Keratinocyte (primary cell): ENCODE results near the gene EIF2D.

Experiments used
- CTCF ChIP-seq, 3 experiments: IDR thresholded peaks in 1 of 3; conservative IDR thresholded peaks in 1 of 3; optimal IDR thresholded peaks in 1 of 3; 2 replicates in 2 of 3; 3 replicates in 1 of 3; pipeline versions ENCODE3 to v1.5.1; 2011; ENCODE audit warnings: low read length in 3 of 3, mild to moderate bottlenecking in 3 of 3, moderate library complexity in 2 of 3, control low read depth in 1 of 3, inconsistent platforms in 1 of 3; ENCODE audit not compliant: insufficient read depth in 2 of 3; ENCODE audit errors: extremely low read depth in 1 of 3
- EZH2 ChIP-seq: IDR thresholded peaks from one replicate; pipeline ENCODE4 v1.6.1; 2012; ENCODE audit warnings: inconsistent platforms, mild to moderate bottlenecking, low read length, moderate library complexity

DNA sequence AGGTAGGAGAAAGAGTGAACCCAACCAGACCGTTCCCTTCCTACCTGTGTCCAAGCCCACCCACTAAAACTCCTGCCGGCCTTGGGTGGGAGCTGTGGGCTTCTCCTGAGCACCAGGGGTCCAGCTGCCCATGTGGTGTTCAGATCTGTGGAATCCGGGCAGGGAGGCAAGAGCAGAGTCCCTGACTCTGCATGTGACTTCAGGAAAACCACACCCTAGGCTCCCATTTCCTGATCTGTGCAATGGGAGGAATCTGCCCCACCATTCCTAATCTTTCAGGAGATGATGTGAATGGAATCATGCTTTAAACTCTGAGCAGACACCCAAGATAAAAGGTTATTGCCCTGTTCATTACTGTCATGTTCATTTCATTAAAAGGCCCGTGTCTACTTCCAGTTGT lies 27.6 kb downstream of the EIF2D start:
- TF ChIP-seq CTCF (optimal IDR thresholded peaks at IDR 0.05 in 1 of 3, IDR thresholded peaks at IDR 0.05 in 1 of 3, conservative IDR thresholded peaks at IDR 0.05 in 1 of 3; ENCODE audit: extremely low read depth in 1 of 3, insufficient read depth in 2 of 3, low read length in 3 of 3) (no peak), EZH2 (no peak)
